HG02943 (cell line): Measurements from ENCODE around the gene ATCAY.
"Not testable (repeated sequence)": the region's sequence is repeated elsewhere in the genome, so short reads cannot be mapped to it uniquely, and the experiment has no call there.

Experiments used
- ATAC-seq: cut with Tn5 transposase; IDR thresholded peaks from one replicate; pipeline ENCODE4 v1.9.1; 2021; ENCODE audit warnings: mild to moderate bottlenecking, low read depth, moderate library complexity; ENCODE audit not compliant: unreplicated experiment

The ATCAY gene

DNA sequence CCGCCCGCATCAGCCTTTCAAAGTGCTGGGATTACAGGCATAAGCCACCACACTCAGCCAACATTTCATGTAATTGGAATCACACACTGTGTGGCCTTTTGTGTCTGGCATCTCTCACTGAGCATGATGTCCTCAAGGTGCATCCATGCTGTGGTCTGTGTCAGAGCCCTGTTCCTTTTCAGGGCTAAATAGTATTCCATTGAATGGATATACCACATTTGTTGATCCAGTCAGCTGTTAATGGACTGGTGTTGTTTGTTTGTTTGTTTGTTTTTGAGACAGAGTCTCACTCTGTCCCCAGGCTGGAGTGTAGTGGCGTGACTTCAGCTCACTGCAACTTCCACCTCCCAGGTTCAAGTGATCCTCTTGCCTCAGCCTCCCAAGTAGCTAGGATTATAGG, 17.9 kb downstream of the ATCAY start:
- no peak for ATAC-seq

GRCh38 chr19:3899531-3900294, 19.2 kb downstream of the ATCAY start:
- no peak for ATAC-seq

- no peak for ATAC-seq
Measured at GRCh38 chr19:3902317-3902973, 22.0 kb downstream of the ATCAY start.

DNA sequence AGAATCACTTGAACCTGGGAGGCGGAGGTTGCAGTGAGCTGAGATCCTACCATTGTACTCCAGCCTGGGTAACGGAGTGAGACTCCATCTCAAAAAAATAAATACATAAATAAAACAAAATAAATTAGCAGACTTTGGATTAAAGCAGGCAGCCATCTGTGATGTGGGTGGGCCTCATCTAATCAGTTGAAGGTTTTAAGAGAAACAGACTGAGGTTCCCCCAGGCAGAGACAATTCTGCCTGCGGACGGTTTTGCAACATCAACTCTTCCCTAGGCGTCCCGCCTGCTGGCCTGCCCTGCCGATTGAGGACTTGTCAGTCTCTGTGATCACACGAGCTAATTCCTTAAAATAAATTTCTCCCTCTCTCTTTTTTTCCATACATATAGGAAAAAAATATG, 23.7 kb downstream of the ATCAY start:
- ATAC-seq, result no peak

- ATAC-seq, result no peak
Measured at GRCh38 chr19:3907626-3908265, 27.3 kb downstream of the ATCAY start.

GRCh38 chr19:3908266-3909054, 28.0 kb downstream of the ATCAY start:
- no peak for ATAC-seq

- no peak for ATAC-seq
Measured at GRCh38 chr19:3910105-3910504, 29.6 kb downstream of the ATCAY start.

DNA sequence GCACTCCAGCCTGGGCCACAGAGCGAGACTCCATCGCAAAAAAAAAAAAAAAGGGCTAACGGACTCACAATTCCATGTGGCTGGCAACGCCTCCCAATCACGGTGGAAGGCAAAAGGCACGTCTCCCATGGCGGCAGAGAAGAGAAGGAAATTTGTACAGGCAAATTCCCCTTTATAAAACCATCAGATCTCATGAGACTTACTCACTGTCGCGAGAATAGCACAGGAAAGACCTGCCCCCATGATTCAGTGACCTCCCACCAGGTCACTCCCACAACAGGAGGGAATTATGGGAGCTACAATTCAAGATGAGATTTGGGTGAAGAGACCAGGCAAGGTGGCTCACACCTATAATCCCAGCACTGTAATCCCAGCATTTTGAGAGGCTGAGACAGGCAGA, 33.7 kb downstream of the ATCAY start:
- no peak for ATAC-seq

- ATAC-seq, result no peak
Measured at GRCh38 chr19:3916033-3916432, 35.5 kb downstream of the ATCAY start.

DNA sequence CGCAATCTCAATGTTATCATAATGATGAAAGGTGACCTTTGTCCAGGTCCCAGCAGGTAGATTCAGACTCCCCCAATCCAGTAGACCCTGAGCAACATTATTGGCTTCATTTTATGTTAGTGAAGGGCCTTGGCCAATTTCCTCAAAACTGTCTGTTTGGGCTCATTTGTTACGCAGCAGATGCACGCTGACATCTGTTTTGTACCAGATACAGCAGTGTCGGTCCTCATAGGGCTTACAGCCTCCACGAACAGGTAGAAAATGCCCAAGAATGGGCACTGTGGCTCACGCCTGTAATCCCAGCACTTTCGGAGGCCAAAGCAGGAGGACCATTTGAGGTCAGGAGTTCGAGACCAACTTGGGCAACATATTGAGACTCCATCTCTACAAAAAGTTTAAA, 39.3 kb downstream of the ATCAY start:
- no peak for ATAC-seq

DNA sequence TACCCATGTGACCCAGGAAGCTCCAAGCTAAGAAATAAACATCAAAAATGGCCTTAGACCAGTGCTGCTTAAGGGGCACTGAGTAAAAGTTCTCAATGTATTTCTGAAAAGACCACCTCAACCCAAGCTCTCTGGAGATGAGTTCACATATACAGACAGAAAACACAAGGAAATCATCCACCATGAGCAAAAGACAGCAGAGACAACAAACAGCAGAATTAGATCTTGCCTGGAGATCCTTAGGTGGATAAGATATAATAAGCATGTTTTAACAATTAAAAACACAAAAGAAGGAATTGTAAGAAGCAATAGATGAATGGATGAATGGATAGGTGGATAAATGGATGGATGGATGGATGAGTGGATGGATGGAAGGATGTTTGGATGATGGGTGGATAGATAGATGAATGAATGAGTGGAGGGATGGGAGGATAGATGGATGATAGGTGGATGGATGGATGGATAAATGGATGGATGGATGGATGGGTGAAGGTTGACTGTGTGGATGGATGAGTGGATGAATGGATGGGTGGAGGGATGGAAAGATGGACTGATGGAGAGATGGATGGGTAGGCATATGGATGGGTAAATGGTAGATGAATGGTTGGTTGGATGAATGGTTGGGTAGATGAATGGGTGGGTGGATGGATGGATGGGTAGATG, 42.7 kb downstream of the ATCAY start:
- no peak for ATAC-seq

DNA sequence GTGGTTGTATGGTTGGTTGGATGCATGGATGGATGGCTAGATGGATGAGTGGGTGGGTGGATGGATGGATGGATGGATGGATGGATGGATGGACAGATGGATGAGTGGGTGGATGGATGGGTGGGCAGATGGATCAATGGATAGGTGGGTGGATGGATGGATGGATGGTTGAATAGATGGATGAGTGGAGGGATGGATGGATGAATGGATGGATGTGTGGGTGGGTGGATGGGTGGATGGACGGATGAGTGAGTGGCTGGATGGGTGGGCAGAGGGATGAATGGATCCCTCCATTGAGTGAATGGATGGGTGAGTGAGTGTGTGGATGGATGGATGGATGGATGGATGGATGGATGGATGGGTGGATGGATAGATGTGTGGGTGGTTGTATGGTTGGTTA, 43.4 kb downstream of the ATCAY start:
- no peak for ATAC-seq

- ATAC-seq, result no peak
Measured at GRCh38 chr19:3931041-3931440, 50.6 kb downstream of the ATCAY start.

- no peak for ATAC-seq
Measured at GRCh38 chr19:3932931-3933810, 52.7 kb downstream of the ATCAY start, which contains the start of gene NMRK2. Gene NMRK2 (plus strand): TSS chr19:3933069. CDS start chr19:3933672, 603 bp downstream.

- ATAC-seq, result no peak
Measured at GRCh38 chr19:3936506-3937442, 56.3 kb downstream of the ATCAY start.

DNA sequence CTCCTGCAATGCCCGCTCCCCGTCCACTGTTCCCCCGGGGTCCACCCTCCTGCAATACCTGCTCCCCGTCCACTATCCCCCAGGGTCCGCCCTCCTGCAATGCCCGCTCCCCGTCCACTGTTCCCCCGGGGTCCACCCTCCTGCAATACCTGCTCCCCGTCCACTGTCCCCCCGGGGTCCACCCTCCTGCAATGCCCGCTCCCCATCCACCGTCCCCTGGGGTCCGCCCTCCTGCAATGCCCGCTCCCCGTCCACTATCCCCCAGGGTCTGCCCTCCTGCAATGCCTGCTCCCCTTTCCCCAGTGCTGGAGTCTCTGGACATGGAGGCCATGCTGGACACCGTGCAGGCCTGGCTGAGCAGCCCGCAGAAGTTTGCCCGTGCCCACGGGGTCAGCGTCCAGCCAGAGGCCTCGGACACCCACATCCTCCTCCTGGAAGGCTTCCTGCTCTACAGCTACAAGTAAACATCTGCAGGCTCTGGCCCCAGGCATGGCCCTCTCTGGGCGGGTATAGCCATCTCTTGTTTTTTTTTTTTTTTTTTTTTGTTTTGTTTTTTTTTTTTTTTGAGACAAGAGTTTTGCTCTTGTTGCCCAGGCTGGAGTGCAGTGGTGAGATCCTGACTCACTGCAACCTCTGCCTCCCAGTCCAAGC, 57.9 kb downstream of the ATCAY start:
- not testable (repeated sequence) for ATAC-seq

GRCh38 chr19:3942790-3943409, 62.4 kb downstream of the ATCAY start:
- ATAC-seq, result no peak
